HFFc6 (cell line): ENCODE results near the gene SNAP91. TPM values are rescaled to one million over a fixed set of nuclear protein-coding genes. Genes with fewer than 3 reads are reported as not detected.

Experiments used
- DNase-seq: peaks from one replicate; pipeline ENCODE4 v3.0.0-alpha.2; 2018
- H3K27ac Mint-ChIP-seq: 2 replicates; pipeline ENCODE4 v1.8.0; 2020; ENCODE audit warnings: mild to moderate bottlenecking, mixed read lengths
- H3K27me3 Mint-ChIP-seq: 2 replicates; pipeline ENCODE4 v1.8.0; 2021; ENCODE audit warnings: mild to moderate bottlenecking, moderate library complexity, mixed read lengths; ENCODE audit not compliant: insufficient read depth
- H3K36me3 Mint-ChIP-seq: 2 replicates; pipeline ENCODE4 v1.8.0; 2021; ENCODE audit warnings: low read depth, mixed read lengths
- H3K4me1 Mint-ChIP-seq: 2 replicates; pipeline ENCODE4 v1.8.0; 2020; ENCODE audit warnings: low read depth, mixed read lengths
- H3K4me3 Mint-ChIP-seq: 2 replicates; pipeline ENCODE4 v1.8.0; 2020; ENCODE audit warnings: mild to moderate bottlenecking, moderate library complexity, mixed read lengths
- H3K9me3 Mint-ChIP-seq: 2 replicates; pipeline ENCODE4 v1.8.0; 2020; ENCODE audit warnings: mild to moderate bottlenecking, mixed read lengths
- total RNA-seq, 6 experiments: library from RNA; stranded (reverse); fragmentation: NEBNext Ultra II Directional; extraction: Animal tissue kit (Norgen Biotek cat#: 25700); gene quantifications; 2 replicates in 1 of 6; 3 replicates in 5 of 6; pipeline ENCODE4 v1.2.3, GENCODE V29; 2021
- TF ChIP-seq, protein P1 (sequence below): fragments of 200-600 bp; sonication (generic); IDR thresholded peaks from 2 replicates; pipeline ENCODE4 v1.5.0; 2021; ENCODE audit warnings: antibody characterized with exemption, mild to moderate bottlenecking

SNAP91 gene
- total RNA-seq, 6 experiments from 2014 or later = not detected

DNA sequence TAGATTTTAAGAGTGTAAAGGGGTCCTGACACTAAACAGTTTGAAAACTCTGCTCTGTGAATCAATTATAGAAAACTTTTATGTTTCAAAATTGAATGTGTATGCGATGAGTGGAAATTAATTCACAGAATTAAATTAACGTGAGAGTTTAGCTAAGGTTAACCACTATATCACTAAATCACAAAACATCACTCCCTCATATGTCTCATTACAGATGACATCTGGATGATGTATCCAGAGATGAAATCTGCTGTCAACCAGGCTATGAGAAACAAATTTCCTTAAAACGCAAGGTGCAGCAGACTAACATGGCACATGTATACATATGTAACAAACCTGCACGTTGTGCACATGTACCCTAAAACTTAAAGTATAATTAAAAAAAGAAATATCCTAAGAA lies 169.2 kb downstream of the SNAP91 start:
- Mint-ChIP-seq H3K36me3 (no peaks in the 10 kb centered on the region), H3K27me3 (peaks cover 15% of the 10 kb centered on the region), H3K4me3 (no peak overlapping the region), H3K4me1 (no peaks in the 10 kb centered on the region), H3K9me3 (no peaks in the 10 kb centered on the region), H3K27ac (no peak overlapping the region)
- no peak for DNase-seq
- TF ChIP-seq, protein P1, sequence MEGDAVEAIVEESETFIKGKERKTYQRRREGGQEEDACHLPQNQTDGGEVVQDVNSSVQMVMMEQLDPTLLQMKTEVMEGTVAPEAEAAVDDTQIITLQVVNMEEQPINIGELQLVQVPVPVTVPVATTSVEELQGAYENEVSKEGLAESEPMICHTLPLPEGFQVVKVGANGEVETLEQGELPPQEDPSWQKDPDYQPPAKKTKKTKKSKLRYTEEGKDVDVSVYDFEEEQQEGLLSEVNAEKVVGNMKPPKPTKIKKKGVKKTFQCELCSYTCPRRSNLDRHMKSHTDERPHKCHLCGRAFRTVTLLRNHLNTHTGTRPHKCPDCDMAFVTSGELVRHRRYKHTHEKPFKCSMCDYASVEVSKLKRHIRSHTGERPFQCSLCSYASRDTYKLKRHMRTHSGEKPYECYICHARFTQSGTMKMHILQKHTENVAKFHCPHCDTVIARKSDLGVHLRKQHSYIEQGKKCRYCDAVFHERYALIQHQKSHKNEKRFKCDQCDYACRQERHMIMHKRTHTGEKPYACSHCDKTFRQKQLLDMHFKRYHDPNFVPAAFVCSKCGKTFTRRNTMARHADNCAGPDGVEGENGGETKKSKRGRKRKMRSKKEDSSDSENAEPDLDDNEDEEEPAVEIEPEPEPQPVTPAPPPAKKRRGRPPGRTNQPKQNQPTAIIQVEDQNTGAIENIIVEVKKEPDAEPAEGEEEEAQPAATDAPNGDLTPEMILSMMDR = no peak

DNA sequence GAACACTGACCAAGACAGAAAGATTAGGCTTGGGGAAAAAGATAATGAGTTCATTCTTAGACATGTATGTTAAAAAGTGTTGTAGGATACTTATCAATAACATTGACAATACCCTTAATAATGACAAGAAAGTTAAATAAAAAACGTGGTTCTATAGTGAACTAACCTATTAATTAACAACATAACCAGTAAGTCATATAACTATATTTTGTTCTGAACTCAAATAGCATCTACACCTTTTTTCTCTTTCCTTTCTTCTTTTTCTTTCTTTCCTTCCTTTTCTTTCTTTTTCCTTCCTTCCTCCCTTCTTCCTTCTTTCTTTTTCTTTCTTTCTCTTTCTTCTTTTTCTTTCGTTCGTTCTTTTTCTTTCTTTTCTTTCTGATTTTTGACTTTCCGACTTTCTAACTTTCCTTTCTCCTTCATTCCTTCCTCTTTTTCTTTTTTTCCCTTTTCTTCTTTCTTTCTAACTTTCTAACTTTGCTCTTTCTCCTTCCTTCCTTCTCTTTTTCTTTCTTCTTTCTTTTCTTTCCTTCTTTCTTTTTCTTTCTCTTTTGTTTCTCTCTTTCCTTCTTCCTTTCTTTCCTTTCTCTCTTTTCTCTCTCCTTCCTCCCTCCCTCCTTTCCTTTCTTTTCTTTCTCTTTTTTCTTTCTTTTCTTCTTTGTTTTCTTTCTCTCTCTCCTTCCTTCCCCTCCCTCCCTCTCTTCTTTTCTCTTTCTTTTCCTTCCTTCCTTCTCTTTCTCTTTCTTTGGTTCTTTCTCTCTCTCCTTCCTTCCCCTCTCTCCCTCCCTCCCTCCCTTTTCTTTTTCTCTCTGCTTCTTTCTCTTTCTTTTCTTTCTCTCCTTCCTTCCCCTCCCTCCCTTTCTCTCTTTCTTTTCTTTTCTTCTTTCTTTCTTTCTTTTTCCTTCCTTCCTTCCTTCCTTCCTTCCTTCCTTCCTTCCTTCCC lies 172.0 kb downstream of the SNAP91 start:
- Mint-ChIP-seq H3K4me3 (no peak overlapping the region), H3K36me3 (no peaks in the 10 kb centered on the region), H3K27ac (no peak overlapping the region), H3K9me3 (no peaks in the 10 kb centered on the region), H3K4me1 (no peaks in the 10 kb centered on the region), H3K27me3 (peaks cover 11% of the 10 kb centered on the region)
- TF ChIP-seq, protein P1 = no peak
- DNase-seq = no peak

DNA sequence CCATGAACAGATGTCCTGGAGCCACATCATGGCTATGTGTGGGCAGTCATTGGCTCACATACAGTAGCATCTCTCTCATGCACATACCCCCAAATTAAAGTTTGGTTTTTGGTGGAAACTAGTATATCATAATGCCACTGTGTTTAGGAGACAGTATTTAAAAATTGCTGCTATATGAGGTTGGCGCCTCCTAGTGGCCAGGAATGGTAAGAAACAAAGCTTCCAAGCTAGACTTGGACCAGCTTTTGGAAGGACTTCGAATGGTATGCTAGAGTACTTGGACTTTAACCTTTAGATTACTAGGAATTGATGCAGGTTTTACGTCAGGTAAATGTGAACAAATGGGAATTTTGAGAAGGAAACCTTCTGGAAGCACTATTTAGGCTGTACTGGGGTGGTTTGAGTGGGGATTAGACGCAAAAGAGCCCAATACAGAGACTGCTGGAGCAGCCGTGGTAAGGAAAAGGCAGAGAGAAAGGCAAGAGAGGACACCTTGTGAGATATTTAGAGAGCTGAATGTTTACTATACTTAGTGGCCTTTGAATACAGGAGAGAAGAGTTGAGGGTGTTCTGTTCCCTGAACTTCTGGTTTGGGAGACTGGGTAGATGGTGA lies 172.8 kb downstream of the SNAP91 start:
- Mint-ChIP-seq H3K4me1 (no peaks in the 10 kb centered on the region), H3K27me3 (peaks cover 9% of the 10 kb centered on the region), H3K36me3 (no peaks in the 10 kb centered on the region), H3K9me3 (no peaks in the 10 kb centered on the region), H3K27ac (no peak overlapping the region), H3K4me3 (no peak overlapping the region)
- DNase-seq = peak; percentile 33
- TF ChIP-seq, protein P1 = peak; percentile 98

DNA sequence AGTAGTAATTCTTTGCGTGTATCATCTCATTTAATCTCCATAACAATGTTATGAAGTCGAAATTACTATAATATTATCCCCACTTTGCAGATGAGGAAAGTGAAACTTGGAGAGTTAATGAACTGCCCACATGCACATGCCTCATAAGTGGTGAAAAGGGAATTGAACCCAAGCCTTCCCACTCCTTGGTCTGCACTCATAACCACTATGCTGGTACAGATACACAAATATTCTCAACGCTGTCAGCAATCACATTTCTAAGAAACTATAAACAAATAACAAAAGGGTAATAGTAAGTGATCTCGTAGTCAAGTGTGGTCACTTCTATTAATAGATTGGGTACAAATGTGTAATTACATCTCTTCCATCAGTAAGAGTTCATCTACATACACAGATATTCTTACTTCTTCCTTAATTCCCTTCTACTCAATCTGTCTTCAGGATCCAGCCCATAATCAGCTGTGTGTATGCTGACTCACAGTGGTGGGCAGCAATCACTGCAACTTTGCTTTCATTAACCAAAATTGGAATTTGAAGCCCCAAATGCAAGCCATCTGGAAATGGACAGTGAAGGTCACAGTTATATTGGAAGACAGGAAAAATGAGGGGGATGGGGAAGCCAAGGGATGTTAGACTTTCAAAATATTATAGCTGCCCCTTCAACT lies 190.0 kb downstream of the SNAP91 start:
- TF ChIP-seq, protein P1 = peak; percentile 64
- Mint-ChIP-seq H3K4me3 (no peak overlapping the region), H3K27me3 (peaks cover 11% of the 10 kb centered on the region), H3K36me3 (no peaks in the 10 kb centered on the region), H3K27ac (peak overlapping the region; percentile 5; the same call in 1 of the 2 replicates), H3K4me1 (peaks cover 15% of the 10 kb centered on the region), H3K9me3 (no peaks in the 10 kb centered on the region)
- DNase-seq = peak; percentile 32

DNA sequence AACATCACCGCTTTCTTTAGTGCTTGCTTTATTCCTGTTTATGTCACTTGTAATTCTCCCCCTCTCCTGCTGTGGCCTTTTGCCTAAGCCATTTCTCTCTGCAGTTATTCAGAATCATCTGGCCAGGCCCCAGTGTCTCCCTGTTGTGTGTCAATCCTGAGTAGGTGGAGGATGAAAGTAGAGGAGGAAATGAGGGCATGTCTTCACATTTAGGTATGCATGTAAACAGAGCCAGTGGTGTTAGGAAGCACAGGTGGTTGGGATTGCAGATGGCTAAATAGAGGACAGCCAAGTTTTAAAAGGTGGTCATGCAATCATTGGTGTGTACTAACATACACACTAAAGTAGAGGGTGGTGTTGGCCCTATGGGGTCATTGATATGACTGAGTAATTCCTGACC lies 191.4 kb downstream of the SNAP91 start:
- peaks cover 23% of the 10 kb centered on the region for H3K4me1 Mint-ChIP-seq
- TF ChIP-seq, protein P1 = no peak
- no peaks in the 10 kb centered on the region for H3K36me3 Mint-ChIP-seq
- no peak overlapping the region for H3K27ac Mint-ChIP-seq
- H3K4me3 Mint-ChIP-seq = no peak overlapping the region
- no peak for DNase-seq
- H3K9me3 Mint-ChIP-seq = no peaks in the 10 kb centered on the region
- no peaks in the 10 kb centered on the region for H3K27me3 Mint-ChIP-seq
